LNCAP (cell line): ENCODE results near the gene COL9A1.
A peak's percentile ranks its signal among the peaks of the same experiment; 100 is the strongest.

Experiments used
- CTCF ChIP-seq: fragments of 450-650 bp; IDR thresholded peaks from 2 replicates; pipeline ENCODE4 v1.5.1; 2017; ENCODE audit warnings: mild to moderate bottlenecking

COL9A1 gene

GRCh38 chr6:70307008-70307407 lies 4.1 kb upstream of the COL9A1 start:
- no peak for TF ChIP-seq CTCF

- TF ChIP-seq CTCF: no peak
Observed at GRCh38 chr6:70304616-70305015, 1.7 kb upstream of the COL9A1 start.

GRCh38 chr6:70299456-70299855 lies 3.4 kb downstream of the COL9A1 start:
- TF ChIP-seq CTCF: no peak

- TF ChIP-seq CTCF: no peak
Observed at GRCh38 chr6:70298068-70298467, 4.8 kb downstream of the COL9A1 start.

- TF ChIP-seq CTCF: no peak
Observed at GRCh38 chr6:70292193-70292592, 10.7 kb downstream of the COL9A1 start.

GRCh38 chr6:70289299-70289698 lies 13.6 kb downstream of the COL9A1 start:
- peak; percentile 30; the same call in 1 of the 2 replicates for TF ChIP-seq CTCF

GRCh38 chr6:70286905-70287304 lies 16.0 kb downstream of the COL9A1 start:
- TF ChIP-seq CTCF: no peak

- TF ChIP-seq CTCF: no peak
Observed at GRCh38 chr6:70285201-70285600, 17.7 kb downstream of the COL9A1 start.
